DMS114 treated with DMSO at 0.1 percent for 48 hours (cell line): Measurements from ENCODE around the gene NUDT1.
"Not testable (repeated sequence)": the region's sequence is repeated elsewhere in the genome, so short reads cannot be mapped to it uniquely, and the experiment has no call there.

Experiments
- DNase-seq: peaks from one replicate; lab custom pipeline; 2025; ENCODE audit not compliant: unreplicated experiment; lab: John Stamatoyannopoulos, UW

Gene NUDT1

DNA sequence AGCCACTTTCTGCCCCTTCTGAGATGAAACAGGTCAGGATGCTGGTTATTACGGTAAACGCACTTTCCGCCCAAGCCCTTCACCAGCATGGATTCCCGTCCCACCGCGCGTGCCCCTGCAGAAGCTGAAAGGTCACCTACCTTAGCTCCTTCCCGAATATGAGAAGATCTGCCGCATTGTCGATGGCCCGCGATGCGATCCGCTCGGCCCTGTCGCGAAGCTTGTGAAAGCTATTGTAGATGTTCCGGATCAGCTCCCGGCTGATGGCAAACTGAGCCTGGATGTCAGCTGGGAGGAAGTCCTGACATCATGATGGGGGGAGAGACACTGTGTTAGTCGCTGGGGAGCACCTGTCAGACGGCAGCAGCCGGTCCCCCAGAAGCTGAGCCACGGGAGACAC lies 22.1 kb downstream of the NUDT1 start:
- no peak for DNase-seq

DNA sequence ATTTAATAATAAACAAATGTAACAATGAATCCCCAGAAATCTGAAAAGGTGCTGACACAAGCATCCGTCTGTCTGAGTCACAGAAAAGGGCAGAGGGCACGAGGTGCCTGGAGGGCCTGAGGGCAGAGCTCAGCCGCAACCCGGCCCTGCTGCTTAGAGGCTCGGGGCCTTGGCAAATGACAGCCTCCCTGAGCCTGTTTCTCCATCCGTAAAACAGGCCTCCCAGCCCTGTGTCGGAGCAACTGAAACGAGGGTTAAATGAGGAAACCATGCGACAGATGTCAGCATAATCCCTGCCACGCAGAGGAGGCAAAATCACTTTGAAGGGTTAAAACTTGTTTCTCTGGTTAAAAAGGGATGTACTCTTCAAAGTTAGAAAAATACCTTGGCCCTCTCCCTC lies 24.9 kb downstream of the NUDT1 start:
- no peak for DNase-seq

DNA sequence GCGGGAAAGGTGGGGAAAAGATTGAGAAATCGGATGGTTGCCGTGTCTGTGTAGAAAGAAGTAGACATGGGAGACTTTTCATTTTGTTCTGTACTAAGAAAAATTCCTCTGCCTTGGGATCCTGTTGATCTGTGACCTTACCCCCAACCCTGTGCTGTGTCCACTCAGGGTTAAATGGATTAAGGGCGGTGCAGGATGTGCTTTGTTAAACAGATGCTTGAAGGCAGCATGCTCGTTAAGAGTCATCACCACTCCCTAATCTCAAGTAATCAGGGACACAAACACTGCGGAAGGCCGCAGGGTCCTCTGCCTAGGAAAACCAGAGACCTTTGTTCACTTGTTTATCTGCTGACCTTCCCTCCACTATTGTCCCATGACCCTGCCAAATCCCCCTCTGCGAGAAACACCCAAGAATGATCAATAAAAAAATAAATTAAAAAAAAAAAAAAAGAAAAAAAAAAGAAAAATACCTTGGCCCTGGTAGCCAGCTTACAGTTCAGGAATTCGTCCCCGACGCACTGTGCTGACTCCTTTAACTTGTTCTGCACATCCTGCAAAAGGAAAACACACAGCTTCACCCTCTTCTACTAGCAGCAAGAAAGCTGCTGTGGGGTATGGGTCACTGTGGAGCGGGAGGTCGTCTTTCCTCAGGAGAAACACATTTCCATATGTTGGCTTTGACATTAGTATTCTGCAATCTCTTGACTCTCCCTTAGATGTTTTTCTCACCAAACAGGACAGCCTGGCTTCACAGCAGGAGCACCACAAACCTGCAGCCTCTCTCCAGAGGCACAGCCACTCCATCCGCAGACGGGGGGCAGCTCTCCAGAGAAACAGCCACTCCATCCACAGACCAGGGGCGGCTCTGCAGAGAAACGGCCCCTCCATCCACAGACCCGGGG lies 27.3 kb downstream of the NUDT1 start:
- DNase-seq, result not testable (repeated sequence)

DNA sequence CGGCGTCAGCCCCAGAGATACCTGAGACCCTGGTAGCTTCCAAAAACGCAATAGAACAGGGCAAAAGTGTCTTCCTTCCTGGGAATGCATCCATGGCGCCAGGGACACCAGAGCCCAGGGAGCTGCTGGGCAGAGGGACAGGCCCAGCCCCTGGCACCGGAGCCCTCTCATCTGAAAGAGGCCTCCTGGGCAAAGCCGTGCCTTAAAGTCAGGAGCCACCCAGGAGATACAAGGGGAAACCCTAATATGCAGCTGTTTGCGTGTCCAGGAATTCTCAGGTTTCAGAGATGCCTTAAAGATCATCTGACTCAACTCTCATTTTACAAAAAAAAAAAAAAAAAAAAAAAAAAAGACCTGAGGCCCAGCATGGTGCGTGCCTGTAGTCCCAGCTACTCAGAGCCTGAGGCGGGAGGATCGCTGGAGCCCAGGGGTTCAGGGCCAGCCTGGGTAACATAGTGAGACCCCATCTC lies 28.0 kb downstream of the NUDT1 start:
- no peak for DNase-seq

DNA sequence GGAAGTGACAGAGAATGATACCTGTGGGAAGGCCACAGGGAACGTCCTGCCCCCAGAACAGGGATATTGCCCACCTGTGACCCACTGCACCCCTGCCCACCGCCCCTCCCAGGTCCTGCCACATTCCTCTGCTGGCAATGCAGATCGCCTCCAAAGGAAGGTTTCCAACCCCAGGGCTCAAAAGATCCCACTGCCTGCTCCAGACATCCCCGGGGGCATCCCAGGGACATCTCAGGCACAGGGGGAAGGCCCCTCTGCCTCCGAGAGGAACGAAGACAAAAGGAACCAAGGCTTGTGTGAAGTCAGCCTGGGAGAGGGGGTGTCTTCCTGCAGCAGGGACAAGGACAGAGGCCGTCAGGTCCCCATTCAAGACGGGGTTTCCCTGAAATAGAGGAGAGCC lies 28.5 kb downstream of the NUDT1 start:
- DNase-seq, result no peak

DNA sequence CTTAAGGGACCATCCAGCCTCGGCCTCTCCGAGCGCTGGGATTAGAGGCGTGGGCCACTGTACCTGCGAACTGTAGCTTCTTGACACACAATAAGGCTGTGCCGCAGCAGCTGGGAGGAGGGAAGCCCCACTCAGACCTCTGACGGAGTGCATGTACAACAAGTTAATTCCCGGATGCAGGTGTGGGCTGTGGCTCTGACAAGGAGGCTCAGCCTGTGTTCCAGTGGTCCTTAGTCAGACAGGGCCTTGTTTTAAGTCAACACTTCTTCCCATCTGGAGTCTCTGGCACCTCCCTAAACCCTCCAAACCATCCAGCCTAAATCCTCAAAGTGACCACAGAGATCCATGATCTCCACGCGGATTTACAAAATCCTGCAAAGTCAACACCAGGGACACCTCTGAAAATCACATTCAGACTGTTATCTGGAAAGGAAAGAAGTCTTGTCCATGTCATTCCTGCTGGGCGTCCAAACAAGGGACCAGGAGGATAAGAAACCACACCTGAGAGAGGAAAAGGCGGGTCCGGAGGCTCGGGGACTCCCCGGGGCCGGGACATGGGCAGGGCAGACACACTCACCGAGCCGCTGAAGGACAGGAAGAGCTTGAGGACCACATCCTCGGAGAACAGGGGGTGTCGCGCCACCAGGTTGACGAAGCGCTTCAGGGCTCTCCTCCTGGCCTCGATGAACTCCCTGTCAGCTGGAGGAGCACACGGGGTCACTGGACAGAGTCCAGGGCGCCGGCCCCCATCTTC lies 29.4 kb downstream of the NUDT1 start:
- DNase-seq, result no peak

DNA sequence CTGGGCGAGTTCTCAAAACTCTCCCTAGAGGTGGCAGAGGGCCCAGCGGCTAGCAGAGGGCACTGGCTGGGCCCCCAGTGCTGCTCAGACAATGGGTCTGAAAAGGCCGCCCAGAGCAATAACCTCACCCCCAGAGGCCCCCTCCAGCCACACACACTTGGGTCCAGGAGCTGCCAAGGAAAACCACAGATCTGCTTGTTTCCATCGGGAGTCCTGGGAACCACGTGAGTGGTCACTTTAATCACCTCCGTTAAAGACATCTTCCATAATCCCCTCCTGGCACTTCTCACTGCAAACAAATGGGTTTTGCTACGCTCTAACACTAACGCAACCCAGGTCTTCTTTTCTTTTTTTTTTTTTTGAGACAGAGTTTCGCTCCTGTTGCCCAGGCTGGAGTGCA lies 30.0 kb downstream of the NUDT1 start:
- DNase-seq, result no peak

DNA sequence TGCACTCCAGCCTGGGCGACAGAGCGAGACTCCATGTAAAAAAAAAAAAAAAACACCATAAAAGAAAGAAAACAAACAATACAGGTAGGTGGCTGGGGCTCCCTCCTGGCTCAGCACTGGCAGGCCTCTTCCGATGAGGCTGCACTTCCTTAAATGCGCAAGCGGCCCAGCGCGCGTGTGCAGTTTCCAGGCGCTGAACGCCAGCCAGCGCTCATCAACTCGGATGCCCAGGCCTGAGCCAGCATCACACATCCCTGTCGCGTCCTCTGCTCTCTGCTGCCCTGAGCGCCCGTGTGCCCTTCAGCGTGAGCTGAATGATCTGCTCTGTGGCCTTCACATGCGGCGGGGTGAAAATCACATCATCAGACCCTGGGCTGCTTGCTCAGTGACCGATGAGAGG lies 31.8 kb downstream of the NUDT1 start:
- no peak for DNase-seq

DNA sequence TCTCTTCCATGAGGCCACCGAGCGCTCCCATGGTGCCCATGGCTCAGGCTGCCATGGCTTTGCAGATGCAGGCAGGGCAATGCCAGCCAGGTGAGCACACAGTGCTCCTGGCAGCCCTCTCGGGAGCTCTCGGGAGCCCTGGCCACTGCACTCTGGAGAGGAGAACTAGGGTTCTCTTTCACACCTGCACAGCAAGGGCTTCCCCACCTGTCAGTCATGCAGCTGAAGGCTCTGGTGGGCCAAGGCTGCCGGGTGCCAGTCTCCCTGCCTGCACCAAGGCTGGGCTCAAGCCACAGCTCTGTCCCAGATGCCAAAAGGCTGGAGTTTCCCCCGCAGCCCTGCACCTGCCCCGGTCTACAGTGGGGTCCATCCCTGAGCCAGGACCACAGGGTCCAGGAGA lies 32.6 kb downstream of the NUDT1 start:
- DNase-seq, result no peak

DNA sequence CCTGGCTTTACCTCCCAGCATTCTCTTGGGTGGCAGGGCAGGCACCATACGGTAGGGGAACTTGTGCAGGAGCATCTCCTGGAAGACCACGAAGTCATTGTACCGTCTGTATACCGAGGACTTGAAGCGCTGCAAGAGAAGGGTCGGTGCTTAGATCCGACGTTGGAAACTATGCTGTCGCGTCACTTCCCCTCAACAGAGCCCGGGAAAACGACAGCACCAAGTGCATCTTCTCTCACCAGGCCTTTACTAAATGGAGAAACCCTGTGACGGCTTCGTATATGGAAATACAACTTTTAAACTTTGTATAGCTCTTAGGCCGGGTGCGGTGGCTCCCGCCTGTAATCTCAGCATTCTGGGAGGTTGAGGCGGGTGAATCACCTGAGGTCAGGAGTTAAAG lies 33.1 kb downstream of the NUDT1 start:
- no peak for DNase-seq

DNA sequence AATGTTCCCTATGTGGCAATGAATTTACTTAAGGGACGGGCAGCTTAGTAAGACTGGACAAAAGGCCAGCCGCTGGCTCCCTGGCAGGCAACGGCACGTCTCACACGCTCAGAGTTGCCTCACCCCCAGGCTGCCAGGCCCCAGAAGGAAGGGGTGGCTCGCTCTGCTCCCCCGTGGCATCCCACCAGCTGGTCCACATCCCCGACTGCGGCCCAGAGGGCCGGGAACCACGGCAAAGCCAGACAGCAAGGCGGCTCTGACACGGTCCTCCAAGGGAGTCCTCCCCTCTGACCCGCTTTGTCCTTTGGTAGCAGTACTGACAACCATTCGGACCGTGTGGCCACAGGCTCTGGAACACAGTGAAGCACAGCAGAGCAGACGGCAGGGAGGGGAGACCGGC lies 34.1 kb downstream of the NUDT1 start:
- DNase-seq, result no peak

DNA sequence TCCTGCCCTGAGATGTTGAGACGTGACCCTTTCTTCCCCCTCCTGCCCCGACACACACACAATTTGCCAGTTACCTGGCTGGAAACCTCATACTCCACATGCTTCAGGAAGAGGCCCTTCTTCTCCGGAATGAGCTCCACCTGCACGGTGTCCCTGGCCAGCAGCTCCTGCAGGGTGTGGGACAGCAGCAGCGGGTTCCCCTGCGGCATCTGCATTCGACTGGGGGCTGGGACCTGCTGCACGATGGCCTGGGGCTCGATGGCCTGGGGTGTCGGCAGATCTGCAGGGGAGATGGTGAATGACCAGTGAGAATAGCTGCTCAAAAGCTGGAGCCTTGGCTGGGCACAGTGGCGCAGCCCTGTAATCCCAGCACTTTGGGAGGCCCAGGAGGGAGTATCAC lies 36.0 kb downstream of the NUDT1 start:
- DNase-seq, result no peak

DNA sequence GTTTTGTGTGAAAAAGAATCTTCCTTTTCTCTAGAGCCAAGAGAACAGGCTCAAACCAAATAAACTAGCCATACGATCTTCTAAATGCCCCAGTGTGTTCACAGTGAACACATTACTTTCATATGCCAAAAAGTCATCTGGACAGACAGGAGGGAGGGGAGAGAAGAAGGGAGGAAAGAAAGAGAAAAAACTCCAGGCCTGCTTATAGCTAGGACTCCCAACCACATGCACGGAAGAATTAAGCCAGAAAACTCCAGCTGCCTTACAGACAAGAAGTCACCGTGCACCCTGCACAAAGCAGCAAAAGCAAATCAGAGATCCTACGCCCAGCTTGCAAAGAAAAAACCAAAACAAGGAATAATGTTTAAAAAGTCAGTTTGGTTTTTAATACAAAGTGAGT lies 37.9 kb downstream of the NUDT1 start:
- DNase-seq, result no peak

DNA sequence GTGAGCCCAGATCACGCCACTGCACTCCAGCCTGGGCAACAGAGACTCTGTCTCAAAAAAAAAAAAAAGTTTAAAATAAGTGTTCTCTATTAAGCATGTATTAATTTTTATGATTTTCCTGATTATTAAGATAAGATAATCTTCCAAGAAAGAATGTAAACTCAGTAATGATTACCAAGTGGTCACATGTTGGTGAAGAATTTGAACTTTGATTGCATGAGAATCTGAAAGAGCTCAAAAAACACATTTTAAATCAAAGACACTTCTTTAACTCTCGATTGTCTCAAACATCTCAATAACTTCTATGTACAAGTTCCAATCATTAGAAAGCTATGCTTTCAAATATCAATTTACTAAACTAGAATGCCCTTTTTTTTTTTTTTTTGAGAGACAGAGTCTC lies 38.4 kb downstream of the NUDT1 start:
- DNase-seq, result no peak

DNA sequence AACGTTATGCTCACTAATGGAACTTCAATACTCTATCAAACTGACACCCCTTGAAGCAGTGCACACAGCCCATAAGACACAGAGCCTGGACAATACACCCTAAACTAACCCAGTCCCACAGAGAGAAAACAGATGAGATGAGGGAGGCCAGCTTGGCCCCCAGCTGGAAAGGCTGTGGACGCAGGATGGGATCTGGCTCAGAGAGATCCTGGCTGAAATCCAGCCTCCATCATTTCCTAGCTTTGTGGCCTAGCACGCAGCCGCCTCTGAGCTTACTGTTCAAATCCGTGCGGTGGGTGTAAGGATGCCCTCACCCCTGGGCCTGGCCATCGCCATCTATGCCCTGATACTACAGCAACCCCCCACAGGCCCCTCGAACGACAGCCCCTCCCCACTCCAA lies 39.5 kb downstream of the NUDT1 start:
- no peak for DNase-seq

DNA sequence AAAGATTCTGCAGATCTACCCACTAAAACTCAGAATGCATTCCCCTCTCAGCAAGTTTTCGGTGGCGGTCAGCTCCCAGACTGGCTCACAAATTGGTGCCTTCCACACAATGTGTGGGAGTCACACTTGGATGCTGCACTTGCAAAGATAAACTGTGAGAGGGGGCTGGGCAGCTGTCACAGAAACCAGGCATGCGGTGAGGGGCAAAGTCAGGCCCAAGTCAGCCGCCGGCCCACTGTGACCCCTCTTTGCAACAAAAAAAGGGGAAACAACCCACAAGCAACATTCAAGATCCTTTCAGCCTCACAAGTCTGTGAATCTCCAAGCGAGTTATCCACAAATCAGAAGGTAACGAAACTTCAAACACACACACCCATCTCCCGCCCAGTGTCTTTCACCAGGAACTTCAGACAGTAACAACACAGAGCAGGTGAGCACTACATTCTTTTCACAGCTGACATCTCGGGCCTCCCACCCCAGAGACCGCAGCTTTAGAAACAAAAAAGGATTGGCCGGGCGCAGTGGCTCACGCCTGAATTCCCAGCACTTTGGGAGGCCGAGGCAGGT lies 40.2 kb downstream of the NUDT1 start:
- DNase-seq, result no peak

DNA sequence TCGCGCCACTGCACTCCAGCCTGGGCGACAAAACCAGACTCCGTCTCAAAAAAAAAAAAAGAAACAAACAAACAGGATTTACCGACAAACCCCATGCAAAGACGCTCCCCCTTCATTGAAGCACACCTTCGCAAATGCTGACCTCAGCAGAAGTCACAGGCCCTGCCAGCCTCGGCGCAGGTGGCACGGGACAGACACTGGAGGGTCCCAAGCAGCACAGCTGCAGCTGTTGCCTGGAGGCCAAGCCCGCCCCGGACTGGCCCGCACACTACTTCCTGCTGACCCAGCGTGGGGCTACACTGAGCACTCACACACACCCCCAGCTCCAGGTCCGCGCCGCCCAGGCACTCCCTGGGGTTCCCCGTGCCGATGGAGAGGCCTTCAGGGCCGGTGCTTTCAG lies 41.0 kb downstream of the NUDT1 start:
- DNase-seq, result no peak

DNA sequence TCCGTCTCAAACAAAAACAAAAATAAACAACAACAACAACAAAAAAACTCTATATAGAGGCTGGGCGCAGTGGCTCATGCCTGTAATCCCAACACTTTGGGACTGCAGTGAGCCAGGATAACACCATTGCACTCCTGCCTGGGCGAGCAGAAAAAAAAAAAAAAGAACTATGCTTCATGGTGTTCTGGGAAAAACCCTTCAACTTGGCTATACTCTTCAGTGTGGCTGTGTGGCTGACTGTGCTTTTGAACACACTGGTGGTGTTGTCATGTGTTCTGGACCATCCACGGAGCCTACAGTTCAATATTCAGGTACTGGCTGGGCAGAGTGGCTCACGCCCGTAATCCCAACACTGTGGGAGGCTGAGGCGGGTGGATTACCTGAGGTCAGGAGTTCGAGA lies 45.7 kb downstream of the NUDT1 start:
- no peak for DNase-seq

DNA sequence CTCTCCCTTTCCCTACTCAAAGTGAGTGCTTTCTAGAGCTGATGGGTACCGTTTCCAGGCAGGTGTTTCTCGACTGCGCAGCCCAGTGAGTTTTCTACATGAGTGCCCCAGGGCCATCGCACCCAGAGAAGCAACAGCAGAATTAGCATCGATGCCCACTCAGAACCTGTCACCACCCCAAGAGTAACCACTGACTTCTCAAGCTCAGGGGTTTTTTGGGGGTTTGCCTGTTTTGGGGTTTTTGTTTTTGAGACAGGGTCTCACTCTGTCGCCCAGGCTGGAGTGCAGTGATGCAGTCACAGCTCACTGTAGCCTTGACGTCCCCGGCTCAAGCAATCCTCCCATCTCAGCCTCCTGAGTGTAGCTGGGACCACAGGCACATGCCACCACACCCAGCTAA lies 46.5 kb downstream of the NUDT1 start:
- DNase-seq, result no peak

DNA sequence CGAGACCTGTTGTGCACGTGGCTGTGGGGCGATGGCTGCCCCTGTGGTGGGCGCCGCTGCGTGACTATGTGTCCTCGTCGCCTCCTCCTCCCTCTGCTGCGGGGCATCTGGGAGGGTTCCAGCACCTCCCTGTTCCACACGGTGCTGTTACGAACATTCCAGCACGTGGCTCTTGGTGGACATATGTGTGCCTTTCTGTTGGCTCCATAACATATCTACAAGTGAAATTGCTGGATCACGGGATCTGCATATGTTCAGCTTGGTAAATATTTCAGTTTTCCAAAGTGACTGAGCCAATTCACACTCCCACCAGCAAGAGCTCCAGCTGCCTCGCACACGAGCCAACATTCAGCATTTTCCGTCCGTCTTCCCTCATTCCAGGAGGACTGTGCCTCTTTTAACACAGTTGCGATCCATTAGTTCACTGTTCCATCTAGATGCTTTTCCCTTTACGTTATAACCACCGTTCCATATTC lies 47.1 kb downstream of the NUDT1 start:
- no peak for DNase-seq

DNA sequence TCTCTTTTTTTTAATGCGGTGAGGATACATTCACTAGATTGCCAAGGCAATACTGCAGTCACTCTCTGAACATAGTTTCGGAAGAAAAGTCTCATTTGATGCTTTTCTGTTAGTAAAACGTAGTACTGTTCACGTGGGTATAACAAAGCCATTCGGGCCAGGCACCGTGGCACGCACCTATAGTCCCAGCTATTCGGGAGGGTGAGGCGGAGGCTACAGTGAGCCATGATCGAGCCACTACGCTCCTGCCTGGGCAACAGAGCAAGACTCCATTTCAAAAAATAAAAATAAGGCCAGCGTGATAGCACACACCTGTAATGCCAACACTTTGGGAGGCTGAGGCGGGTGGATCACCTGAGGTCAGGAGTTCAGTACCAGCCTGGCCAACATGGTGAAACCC lies 47.6 kb downstream of the NUDT1 start:
- DNase-seq, result no peak

DNA sequence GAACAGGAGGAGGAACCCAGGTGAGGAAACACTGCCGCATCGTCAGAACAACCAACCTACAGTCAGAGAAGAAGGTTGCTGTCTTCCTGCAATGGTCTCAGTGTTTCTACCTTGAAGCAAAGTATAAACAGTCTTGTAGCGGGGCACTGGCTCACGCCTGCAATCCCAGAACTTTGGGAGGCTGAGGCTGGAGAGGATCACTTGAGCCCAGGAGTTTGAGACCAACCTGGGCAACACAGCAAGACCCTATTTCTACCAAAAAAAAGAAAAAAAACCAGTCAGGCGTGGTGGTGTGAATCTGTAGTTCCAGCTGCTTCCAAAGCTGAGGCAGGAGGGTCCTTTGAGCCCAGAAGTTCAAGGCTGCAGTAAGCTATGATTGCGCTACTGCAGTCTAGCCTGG lies 48.9 kb downstream of the NUDT1 start:
- no peak for DNase-seq
